Measurements from ENCODE around the gene TRIM17. TPM values are rescaled to one million over a fixed set of nuclear protein-coding genes. Genes with fewer than 3 reads are reported as not detected.

TRIM17 gene
- total and polyA plus RNA-seq, 2 of the 8 experiments (the other 6 are each of a cell fraction or from before 2014, with no cell fraction given), result 1.1 to 2.2 TPM

GRCh38 chr1:228359613-228360532 lies 56.8 kb downstream of the TRIM17 start:
- H3K23me2 ChIP-seq (ENCODE audit: low read depth, low read length), result no peaks in the 10 kb centered on the region
- H4K8ac ChIP-seq (ENCODE audit: extremely low read depth, insufficient read depth, low read length), result no peak overlapping the region; the same call in 1 of the 2 replicates
- H3K4me1 ChIP-seq (replicated peaks in 1 of 4; ENCODE audit: control insufficient read depth in 3 of 4, insufficient read depth in 4 of 4, low read length in 3 of 4), result no peaks in the 10 kb centered on the region; a peak in 2 of 7 replicates
- no peak for DNase-seq (ENCODE audit: low read depth in 1 of 2, low spot score in 2 of 2)
- H3K9me3 ChIP-seq (ENCODE audit: insufficient read depth in 2 of 2, low read depth in 1 of 2, low read length in 1 of 2), result peaks cover 0 to 3% of the 10 kb centered on the region in 2 experiments; a peak in 1 of 4 replicates
- CTCF ChIA-PET (ENCODE audit: partially characterized antibody), result interaction anchor here (0.7 kb wide), 1 partner anchor 19 kb away, joined by 3 read pairs; no protein-coding TSS in a partner anchor
- H4K91ac ChIP-seq (replicated peaks; ENCODE audit: insufficient read length, low read length), result no peak overlapping the region
- H3K4ac ChIP-seq (replicated peaks; ENCODE audit: insufficient read length, low read depth, low read length), result no peak overlapping the region
- no peak overlapping the region for H2AFZ ChIP-seq (ENCODE audit: low read length)
- no peak overlapping the region for H2BK20ac ChIP-seq (ENCODE audit: low read length)
- H2BK12ac ChIP-seq (ENCODE audit: low read depth, low read length), result no peak overlapping the region
- no peak overlapping the region for H3K4me2 ChIP-seq (ENCODE audit: insufficient read depth in 1 of 2, low read depth in 2 of 2, low read length in 2 of 2)
- no peaks in the 10 kb centered on the region for H3K36me3 ChIP-seq (ENCODE audit: control insufficient read depth in 2 of 4, insufficient read depth in 4 of 4, low read length in 3 of 4)
- no peaks in the 10 kb centered on the region for H4K20me1 ChIP-seq (replicated peaks in 1 of 2; ENCODE audit: control insufficient read depth in 1 of 2, insufficient read depth in 2 of 2, low read length in 2 of 2)
- no peak overlapping the region for H4K5ac ChIP-seq (ENCODE audit: insufficient read length, low read depth, low read length)
- FAIRE-seq, result no peak
- H3K79me2 ChIP-seq (ENCODE audit: control insufficient read depth in 1 of 2, insufficient read depth in 2 of 2, low read length in 2 of 2), result no peaks in the 10 kb centered on the region
- no peak overlapping the region for H2BK5ac ChIP-seq (ENCODE audit: low read depth, low read length)
- H3K9ac ChIP-seq (replicated peaks in 1 of 4; ENCODE audit: extremely low read depth in 1 of 4, low read depth in 3 of 4, low read length in 3 of 4), result no peak overlapping the region
- no peak overlapping the region for H2BK120ac ChIP-seq (replicated peaks; ENCODE audit: low read depth, low read length)
- H3K23ac ChIP-seq (ENCODE audit: insufficient read length), result no peak overlapping the region
- no peaks in the 10 kb centered on the region for H3K79me1 ChIP-seq (ENCODE audit: low read depth, low read length)
- no peak overlapping the region for H3K27ac ChIP-seq (ENCODE audit: low read depth, low read length)
- no peak overlapping the region for H3K14ac ChIP-seq (ENCODE audit: insufficient read length)
- POLR2A ChIA-PET (ENCODE audit: partially characterized antibody), result interaction anchor here (1.2 kb wide), 1 partner anchor 97 kb away, joined by 4 read pairs; a partner anchor contains a TSS
- WGBS, 2 experiments (ENCODE audit: extremely low coverage in 1 of 2, insufficient coverage in 1 of 2, insufficient read length in 1 of 2, insufficient replicate concordance in 2 of 2, low coverage in 1 of 2, low lambda C conversion rate in 2 of 2, missing lambda C conversion rate in 1 of 2), result 93% methylated on average over 28 of the region's 45 CpGs; no CpG with 5 or more reads in 1 of the 2 experiments
- H3K27me3 ChIP-seq (replicated peaks in 1 of 4; ENCODE audit: control insufficient read depth in 3 of 4, extremely low read depth in 1 of 4, insufficient read depth in 3 of 4, low read length in 3 of 4), result no peaks in the 10 kb centered on the region; a peak in 2 of 7 replicates
- H3K56ac ChIP-seq (replicated peaks; ENCODE audit: insufficient read length, low read depth, low read length), result no peak overlapping the region
- TF ChIP-seq CEBPB (IDR thresholded peaks at IDR 0.05; ENCODE audit: low read depth, low read length) (no peak), RAD21 (IDR thresholded peaks at IDR 0.05 in 1 of 2, conservative IDR thresholded peaks at IDR 0.05 in 1 of 2; ENCODE audit: low read depth in 2 of 2, low read length in 2 of 2) (no peak), SIRT6 (IDR thresholded peaks at IDR 0.05; ENCODE audit: low read length) (no peak), BRCA1 (IDR thresholded peaks at IDR 0.05; ENCODE audit: low read depth, low read length) (no peak), SUZ12 (IDR thresholded peaks at IDR 0.05; ENCODE audit: low read length) (no peak), HDAC2 (IDR thresholded peaks at IDR 0.05; ENCODE audit: borderline replicate concordance in 1 of 2, low read depth in 2 of 2, low read length in 2 of 2) (no peak), TBP (IDR thresholded peaks at IDR 0.05; ENCODE audit: low read depth, low read length) (no peak), SAP30 (IDR thresholded peaks at IDR 0.05; ENCODE audit: insufficient read depth, insufficient replicate concordance, low read length) (no peak), CHD1 (IDR thresholded peaks at IDR 0.05; ENCODE audit: low read depth, low read length) (no peak)
- H3K4me3 ChIP-seq (ENCODE audit: extremely low read depth in 1 of 4, insufficient read depth in 2 of 4, low read depth in 3 of 4, low read length in 4 of 4), result no peak overlapping the region
- H2AK5ac ChIP-seq (ENCODE audit: low read depth, low read length), result no peak overlapping the region
- no peak overlapping the region for H3K18ac ChIP-seq (ENCODE audit: extremely low read depth, low read length)
- H2BK15ac ChIP-seq (ENCODE audit: low read length), result no peak overlapping the region
